CD4-positive, alpha-beta T cell treated with Interleukin-17A for 4 hours (primary cell): ENCODE measurements around the gene GNAQ.

Source experiments
- DNase-seq: peaks from one replicate; pipeline ENCODE4 v3.0.0-alpha.2; 2020; ENCODE audit warnings: mixed read lengths

Gene GNAQ

GRCh38 chr9:77935211-77935610 is 96.4 kb downstream of the GNAQ start:
- DNase-seq = no peak

DNA sequence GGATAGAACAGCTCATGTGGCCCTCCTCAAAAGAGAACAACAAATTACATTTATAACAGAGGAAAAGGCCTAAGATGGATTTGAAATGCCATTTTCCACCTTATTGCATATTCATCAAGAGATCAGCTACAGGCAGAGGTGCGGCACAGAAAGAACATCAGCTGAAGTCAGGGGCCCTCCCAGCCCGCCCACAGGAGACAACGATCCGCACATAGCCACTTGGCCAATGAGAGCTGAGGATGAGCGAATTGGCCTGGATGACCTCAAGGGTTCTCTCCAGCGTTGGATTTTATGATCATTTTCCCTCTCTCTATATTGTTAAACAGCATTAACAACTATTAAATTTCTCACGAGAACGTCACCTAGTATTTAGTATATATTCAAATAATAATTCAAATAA is 97.6 kb downstream of the GNAQ start:
- DNase-seq = no peak

- DNase-seq = no peak
Measured at GRCh38 chr9:77933019-77933418, 98.6 kb downstream of the GNAQ start.

DNA sequence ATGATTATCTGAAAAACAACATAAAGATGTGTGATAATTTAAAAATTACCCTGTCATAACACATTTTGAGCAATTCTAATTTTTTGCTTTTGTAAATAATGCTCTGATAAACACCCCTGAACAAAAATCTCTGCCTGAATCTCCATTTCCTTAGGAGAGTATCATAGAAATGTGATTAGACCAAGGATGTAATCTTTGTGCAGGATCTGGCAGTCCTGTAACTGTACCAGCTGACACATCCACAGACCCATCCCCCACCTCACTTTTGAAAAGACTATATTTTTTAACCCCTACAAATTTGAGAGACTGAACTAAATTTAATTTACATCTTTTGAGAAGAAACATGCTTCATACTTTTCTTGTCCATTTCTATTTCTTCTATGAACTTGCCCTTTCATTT is 101.7 kb downstream of the GNAQ start:
- DNase-seq = no peak

DNA sequence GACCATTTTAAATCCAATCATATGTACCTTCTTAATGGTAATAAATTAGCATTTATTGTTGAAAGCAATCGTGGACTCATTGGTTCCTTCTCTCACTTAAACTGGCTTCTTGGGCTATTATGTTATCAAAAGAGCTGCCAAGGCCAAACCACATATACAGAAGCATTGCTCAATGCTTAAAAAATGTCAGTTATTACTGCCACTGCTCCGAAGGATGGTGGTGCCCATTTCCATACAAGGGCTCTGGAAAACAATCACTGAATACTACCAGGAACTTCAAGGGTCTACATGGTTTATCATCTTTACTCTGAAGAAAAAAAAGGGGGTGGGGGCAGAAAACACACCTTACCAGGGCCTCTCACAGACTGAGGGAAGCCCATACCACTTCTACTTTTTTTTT is 104.3 kb downstream of the GNAQ start:
- no peak for DNase-seq

DNA sequence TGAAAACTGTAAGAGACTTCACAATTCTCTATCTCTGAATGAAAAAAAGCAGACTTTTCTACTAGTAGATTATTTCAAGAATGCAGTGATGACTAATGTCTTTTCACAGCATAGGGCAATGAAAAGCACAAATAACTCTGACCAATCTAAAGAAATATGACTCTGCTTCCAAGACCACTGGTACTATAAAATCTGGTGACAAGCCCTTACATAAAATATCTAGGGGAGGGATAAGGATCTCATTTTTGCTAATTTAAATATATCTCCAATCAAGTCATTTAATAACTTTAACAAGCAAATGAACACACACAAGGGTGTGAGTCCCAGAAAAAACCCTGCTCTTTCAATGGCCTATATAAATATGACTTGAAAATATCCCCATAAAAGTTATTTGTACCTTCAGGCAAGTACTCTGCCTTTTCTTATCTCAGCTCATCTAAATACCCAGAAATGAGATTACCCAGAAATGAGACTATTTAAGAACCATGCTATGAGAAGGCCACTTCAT is 105.2 kb downstream of the GNAQ start:
- no peak for DNase-seq

DNA sequence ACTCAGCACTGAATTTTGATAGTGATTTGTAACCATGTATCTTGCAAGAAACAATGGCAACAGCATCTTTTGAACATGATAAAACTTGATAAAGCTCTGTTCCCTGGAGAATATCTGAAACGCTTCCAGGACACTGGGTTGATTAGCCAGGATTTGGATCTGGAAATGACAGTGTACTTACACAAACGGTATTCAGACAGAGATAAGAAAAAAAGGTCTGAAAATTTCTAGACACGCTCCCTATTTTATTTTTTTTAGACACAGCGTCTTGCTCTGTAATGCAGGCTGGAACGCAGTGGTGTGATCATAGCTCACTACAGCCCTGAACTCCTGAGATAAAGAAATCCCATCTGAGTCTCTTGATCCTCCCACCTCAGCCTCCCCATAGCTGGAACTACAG is 109.0 kb downstream of the GNAQ start:
- DNase-seq = no peak

DNA sequence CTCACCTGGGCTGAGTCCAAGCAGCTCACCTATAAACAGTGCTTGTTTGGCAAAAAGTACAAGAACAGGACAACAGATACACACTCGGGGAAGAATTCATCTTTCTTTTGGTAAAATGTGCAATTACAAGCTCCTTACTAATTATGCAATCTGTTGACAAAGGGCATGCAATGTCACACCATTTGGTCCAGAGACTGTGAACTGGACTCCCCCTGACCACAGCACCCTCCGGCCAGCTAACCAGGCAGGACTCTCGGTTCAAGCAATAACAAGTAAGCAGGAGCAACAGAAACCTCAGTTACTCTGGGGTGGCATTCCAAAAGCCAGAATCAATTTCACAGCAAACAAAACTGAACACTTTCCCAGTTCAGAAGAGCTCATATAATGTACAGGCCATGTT is 113.8 kb downstream of the GNAQ start:
- DNase-seq = no peak

DNA sequence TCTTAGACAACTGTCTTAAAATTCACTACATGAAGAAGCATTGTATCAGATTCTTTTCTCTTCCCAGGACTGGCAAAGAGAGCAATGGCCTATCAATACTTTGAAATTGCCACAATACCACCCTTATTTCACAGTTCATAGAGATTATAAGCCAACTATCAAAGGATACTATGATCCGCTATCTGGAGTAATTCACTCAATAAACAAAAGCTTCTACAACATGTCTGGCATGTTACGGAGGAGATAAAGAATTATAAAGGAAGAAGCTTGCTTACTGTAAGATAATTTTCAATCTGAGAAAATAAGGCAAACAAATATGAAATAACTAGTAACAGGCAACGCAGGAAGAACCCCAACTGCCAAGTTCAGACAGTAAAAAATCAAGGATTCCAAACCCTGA is 114.8 kb downstream of the GNAQ start:
- DNase-seq = no peak

DNA sequence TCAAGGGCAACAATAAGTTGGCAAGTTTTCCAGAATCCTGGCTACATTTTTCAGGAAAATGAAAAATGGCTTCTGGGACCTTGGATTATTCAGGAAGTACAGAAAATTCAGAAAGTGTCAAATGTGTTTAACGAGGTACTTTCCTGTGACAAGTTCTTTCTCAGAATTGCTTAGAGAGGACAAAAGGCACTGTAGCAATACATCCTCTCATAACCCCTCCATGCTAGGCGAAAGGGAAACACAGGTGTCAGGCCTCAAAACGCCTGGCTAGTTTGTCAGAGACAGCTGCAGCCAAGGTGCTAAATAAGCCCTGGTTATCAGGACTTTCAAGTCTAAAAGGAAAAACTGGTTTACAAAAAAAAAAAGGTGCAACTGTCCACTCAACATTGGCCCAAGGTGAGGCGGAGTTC is 115.2 kb downstream of the GNAQ start:
- no peak for DNase-seq

GRCh38 chr9:77915744-77916143 is 115.9 kb downstream of the GNAQ start:
- DNase-seq = no peak

- DNase-seq = no peak
Measured at GRCh38 chr9:77912895-77913693, 118.5 kb downstream of the GNAQ start.

- no peak for DNase-seq
Measured at GRCh38 chr9:77911928-77912327, 119.7 kb downstream of the GNAQ start.

DNA sequence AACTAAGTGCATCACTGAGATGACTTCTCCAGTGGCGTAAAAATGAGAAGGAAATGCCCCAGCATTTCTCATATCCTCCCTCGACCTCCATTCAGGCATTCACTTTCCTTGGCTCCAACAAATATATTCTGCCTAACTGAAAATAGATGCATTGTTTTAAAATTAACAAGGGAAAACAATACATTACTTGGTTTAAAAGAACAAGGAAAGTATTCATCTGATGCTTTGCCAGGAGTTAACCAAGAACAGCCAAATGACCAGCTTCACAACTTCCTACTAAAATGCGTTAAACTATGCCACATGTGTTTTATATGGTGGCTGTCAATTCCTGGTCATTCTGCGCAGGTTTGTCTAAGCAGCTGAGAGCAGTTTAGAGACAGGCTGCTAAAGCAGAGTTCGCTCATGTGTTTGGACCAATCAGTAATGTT is 121.4 kb downstream of the GNAQ start:
- DNase-seq = no peak

DNA sequence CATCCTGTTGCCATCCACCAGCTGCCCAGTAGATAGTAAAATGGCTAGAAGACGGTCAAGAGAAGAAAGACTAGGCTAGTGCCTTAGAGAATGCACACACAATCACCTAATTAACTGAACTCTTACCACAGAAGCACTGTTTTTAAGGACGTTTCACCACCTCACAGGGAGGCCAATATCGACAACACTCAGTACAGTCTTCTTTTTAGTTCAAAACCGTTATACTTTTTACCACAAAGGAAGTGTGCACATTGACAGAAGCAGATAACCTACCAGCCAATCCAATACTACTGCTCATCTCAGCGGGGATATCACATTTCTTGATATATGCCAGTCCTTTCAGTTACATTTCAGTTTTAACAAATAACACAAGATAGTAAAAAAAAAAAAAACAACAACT is 122.3 kb downstream of the GNAQ start:
- peak; percentile 19 for DNase-seq

GRCh38 chr9:77908293-77908692 is 123.3 kb downstream of the GNAQ start:
- DNase-seq = no peak

- no peak for DNase-seq
Measured at GRCh38 chr9:77907585-77907984, 124.0 kb downstream of the GNAQ start.

DNA sequence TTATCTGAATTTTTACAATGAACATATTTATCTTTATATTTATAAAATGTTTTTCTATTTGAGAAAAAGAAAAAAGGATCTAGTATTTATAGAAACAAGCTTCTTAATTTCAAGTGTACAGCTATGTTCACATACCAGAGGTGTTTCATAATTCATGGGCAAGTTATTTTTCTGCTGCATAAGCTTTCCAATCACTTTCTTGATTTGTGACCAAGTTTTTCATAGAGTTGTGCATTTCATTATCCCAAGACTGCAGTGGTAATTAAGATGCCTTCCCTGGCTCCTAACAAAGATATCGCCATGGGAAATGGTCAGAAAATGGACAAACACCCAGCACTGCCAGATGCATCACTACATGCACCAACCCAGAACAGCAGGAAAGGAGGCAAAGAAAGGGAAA is 124.6 kb downstream of the GNAQ start:
- no peak for DNase-seq

DNA sequence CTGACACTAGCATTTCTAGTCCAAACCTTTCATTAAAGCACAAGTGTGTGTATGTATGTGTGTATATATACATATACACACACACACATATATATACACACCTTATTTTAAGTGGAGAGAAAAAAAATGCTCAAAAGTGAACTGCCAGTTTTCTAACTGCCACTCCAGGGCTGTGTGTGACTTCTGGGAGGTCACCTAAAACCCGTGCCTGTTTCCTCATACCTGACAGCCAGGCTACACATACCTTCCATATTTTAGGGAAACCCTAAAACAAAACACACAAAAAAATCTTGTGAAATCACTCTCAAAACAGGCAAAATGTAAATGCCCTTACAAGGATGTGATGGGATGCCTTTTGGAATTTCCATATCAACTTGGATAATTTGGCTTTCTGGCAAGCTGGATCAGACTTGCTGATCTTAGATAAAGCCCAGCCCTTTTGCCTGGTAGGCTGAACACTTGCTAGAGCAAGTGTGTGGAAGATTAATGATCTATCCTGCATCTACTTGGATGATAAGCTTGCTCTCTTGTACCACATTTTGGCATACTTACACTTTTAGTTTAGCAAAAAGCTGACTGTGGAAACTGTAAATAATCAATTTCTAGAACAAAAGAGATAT is 127.8 kb downstream of the GNAQ start:
- DNase-seq = no peak

DNA sequence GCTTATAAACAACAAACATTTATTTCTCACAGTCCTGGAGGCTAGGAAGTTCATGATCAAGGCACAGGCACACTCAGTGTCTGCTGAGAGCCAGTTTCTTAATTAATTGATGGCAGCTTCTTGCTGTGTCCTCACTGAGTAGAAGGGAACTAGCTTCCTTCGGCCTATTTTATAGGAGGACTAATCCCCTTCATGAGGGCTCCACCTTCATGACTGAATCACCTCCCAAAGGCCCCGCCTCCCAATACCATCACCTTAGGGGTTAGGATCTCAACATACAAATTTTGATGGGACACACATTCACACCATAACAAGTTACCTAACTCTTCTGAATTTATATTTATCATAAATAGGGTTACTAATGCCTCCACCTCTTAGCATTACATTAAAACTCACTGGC is 129.8 kb downstream of the GNAQ start:
- DNase-seq = no peak

DNA sequence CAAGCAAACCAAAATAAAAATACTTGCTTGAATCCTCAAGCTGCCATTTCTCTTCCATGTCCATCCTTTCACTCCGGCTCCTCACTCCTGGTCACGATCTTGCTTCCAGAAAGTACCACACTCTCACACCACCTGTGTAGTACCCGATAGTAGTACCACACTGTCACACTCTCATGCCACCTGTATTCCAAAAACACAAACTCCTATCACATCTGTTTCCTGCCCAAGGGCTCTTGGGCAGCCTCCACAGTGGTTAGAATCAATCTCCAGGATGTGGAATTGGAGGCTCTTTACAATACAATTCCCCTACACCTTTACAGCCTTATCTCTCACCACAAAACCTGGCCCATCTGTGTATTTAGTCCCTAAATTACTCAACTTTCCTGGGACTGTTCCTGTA is 130.6 kb downstream of the GNAQ start:
- no peak for DNase-seq

DNA sequence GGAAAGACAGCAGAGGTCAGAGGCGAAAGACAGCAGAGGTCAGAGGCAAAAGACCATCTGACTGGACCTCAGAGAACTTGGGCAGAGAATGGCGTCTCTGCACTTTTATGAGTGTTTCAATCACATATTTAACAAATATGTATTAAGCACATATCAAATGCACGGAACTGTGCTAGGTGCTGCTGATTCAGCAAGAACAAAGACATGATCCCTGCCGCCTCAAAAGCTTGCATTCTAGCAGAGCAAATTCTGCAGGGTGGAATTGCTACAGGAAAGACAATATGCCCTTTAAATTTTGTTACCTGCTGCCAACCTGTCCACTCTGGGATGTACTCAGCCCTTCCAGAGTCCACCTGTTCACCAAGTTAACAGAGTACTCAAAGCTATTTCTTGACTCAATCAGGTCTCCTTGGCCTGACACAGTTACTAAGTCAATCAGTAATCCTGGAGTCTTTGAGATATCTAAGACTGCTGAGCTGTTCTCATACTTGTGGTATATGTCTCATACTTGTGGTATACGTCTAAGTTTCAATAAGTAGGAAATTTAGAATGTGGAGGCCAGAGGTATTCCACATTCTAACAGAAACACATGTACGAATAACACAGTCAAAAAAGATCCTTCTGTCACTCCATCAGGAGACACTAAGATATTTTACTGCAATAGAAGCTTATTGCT is 131.8 kb downstream of the GNAQ start:
- no peak for DNase-seq

GRCh38 chr9:77898864-77899263 is 132.7 kb downstream of the GNAQ start:
- DNase-seq = no peak
